Left kidney (tissue), 2 donors: ENCODE data around the gene ARHGEF6. TPM values are rescaled to one million over a fixed set of nuclear protein-coding genes. Genes with fewer than 3 reads are reported as not detected.
A peak's percentile ranks its signal among the peaks of the same experiment; 100 is the strongest.
"Not testable (repeated sequence)": the region's sequence is repeated elsewhere in the genome, so short reads cannot be mapped to it uniquely, and the experiment has no call there.

Experiments
- DNase-seq: peaks from one replicate; pipeline ENCODE4 v3.0.0-alpha.2; 2013
- polyA plus RNA-seq: library from polyadenylated mRNA; unstranded; fragments of 120-200 nt; gene quantifications from one replicate; pipeline ENCODE4 v1.2.1, GENCODE V29; 2013; ENCODE audit not compliant: insufficient read length

The ARHGEF6 gene
- polyA plus RNA-seq, 1 donor = 13.8 TPM

GRCh38 chrX:136781180-136781797 lies 557 bp upstream of the ARHGEF6 start:
- DNase-seq = no peak

GRCh38 chrX:136780241-136780640 lies 491 bp downstream of the ARHGEF6 start:
- DNase-seq = no peak

GRCh38 chrX:136779346-136779781 lies 1.4 kb downstream of the ARHGEF6 start:
- DNase-seq = no peak

- no peak for DNase-seq
Observed at GRCh38 chrX:136778916-136779315, 1.8 kb downstream of the ARHGEF6 start.

GRCh38 chrX:136778020-136778419 lies 2.7 kb downstream of the ARHGEF6 start:
- no peak for DNase-seq

- no peak for DNase-seq
Observed at GRCh38 chrX:136773648-136774047, 7.1 kb downstream of the ARHGEF6 start.

- DNase-seq = not testable (repeated sequence)
Observed at GRCh38 chrX:136771869-136772268, 8.9 kb downstream of the ARHGEF6 start.

GRCh38 chrX:136768469-136769084 lies 12.2 kb downstream of the ARHGEF6 start:
- no peak for DNase-seq

- peak; percentile 53 for DNase-seq
Observed at GRCh38 chrX:136767104-136767941, 13.4 kb downstream of the ARHGEF6 start.

- DNase-seq = no peak
Observed at GRCh38 chrX:136766785-136767103, 14.0 kb downstream of the ARHGEF6 start.

- no peak for DNase-seq
Observed at GRCh38 chrX:136765821-136766356, 14.8 kb downstream of the ARHGEF6 start.

GRCh38 chrX:136764206-136764605 lies 16.5 kb downstream of the ARHGEF6 start:
- no peak for DNase-seq

- no peak for DNase-seq
Observed at GRCh38 chrX:136762820-136763452, 17.8 kb downstream of the ARHGEF6 start.

- DNase-seq = no peak
Observed at GRCh38 chrX:136761421-136761820, 19.3 kb downstream of the ARHGEF6 start.

GRCh38 chrX:136759968-136760367 lies 20.8 kb downstream of the ARHGEF6 start:
- DNase-seq = no peak

GRCh38 chrX:136755411-136755810 lies 25.3 kb downstream of the ARHGEF6 start:
- no peak for DNase-seq

- DNase-seq = no peak
Observed at GRCh38 chrX:136754651-136755050, 26.1 kb downstream of the ARHGEF6 start.

- no peak for DNase-seq
Observed at GRCh38 chrX:136752796-136753195, 27.9 kb downstream of the ARHGEF6 start.

- DNase-seq = no peak
Observed at GRCh38 chrX:136752346-136752745, 28.4 kb downstream of the ARHGEF6 start.

GRCh38 chrX:136750364-136750763 lies 30.4 kb downstream of the ARHGEF6 start:
- no peak for DNase-seq

GRCh38 chrX:136747003-136747986 lies 33.4 kb downstream of the ARHGEF6 start:
- no peak for DNase-seq
